HG03103 (cell line): ENCODE results near the gene DUS1L.

Experiments used
- ATAC-seq: cut with Tn5 transposase; IDR thresholded peaks from one replicate; pipeline ENCODE4 v1.9.1; 2021; ENCODE audit warnings: low read depth; ENCODE audit not compliant: unreplicated experiment

The DUS1L gene

DNA sequence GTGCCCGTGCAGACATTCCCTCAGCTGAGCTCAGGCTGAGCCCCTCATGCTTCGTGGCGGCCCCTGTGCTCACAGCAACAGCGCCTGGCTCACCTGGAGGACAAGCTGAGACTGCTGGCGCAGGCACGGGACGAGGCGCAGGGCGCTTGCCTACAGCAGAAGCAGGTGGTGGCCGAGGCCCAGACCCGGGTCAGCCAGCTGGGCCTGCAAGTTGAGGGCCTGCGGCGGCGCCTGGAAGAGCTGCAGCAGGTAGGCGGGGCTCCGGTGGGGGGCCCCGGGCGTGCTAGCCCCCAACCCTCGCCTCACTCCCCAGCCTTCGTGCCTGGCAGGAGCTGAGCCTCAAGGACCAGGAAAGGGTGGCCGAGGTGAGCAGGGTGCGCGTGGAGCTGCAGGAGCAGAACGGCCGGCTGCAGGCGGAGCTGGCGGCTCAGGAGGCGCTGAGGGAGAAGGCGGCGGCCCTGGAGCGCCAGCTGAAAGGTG, 35.6 kb downstream of the DUS1L start:
- ATAC-seq, result no peak

DNA sequence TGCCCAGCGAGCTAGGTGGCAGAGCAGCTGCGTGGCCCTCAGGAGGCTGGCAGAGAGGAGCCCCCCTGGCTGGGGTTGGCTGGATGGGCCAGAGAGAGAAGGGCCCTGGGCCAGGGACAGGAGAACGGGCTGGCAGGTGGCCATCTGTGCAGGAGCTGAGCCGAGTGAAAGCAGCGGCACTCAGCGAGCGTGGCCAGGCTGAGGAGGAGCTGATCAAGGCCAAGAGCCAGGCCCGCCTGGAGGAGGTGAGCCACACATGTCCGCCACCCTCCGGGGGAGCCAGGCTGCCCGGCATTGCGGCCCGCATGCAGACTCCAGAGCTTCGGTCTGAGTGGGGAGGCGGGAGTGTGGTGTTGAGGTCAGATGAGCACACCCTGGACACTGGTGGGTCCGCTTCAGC, 36.2 kb downstream of the DUS1L start:
- ATAC-seq, result no peak

- no peak for ATAC-seq
Measured at GRCh38 chr17:82028966-82029365, 36.6 kb downstream of the DUS1L start.

GRCh38 chr17:82028246-82028645, 37.4 kb downstream of the DUS1L start:
- ATAC-seq, result no peak

- no peak for ATAC-seq
Measured at GRCh38 chr17:82025401-82026107, 40.0 kb downstream of the DUS1L start.

- no peak for ATAC-seq
Measured at GRCh38 chr17:82024859-82025258, 40.7 kb downstream of the DUS1L start.

DNA sequence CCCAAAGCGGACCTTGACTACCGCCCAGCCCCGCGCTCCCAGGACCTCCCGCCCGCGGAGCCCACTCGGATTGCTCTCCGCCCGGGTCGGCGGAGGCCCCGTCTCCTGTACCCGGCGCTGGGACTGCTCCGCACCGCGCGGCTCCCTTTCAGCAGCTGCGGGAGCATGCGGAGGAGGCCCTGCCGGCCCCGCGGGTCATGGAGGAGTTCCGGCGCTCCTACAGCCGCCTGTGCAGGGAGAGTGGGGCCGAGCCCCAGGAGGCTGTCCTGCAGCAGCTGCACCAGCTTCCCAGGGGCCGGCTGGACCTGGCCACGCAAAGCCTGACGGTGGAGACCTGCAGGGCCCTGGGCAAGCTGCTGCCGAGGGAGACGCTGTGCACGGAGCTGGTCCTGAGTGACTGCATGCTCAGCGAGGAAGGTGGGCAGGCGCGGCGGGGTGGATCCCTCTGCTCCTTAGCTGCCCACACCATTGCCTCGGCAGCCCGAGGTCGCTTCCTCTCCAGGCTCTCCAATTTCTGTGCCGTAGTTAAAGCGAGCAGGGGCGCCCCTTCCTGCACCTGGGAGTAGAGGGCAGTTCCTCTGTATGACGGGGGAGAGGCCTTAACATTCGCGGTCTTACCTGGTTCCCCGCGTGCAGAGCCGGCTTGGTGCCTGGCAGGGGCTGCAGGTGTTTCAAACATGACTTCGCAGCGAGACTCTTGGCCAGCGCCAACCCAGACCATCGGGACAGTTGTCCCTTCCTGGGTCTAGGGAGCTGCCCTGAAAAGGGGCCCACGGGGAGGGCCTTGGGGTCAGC, 42.0 kb downstream of the DUS1L start:
- no peak for ATAC-seq

DNA sequence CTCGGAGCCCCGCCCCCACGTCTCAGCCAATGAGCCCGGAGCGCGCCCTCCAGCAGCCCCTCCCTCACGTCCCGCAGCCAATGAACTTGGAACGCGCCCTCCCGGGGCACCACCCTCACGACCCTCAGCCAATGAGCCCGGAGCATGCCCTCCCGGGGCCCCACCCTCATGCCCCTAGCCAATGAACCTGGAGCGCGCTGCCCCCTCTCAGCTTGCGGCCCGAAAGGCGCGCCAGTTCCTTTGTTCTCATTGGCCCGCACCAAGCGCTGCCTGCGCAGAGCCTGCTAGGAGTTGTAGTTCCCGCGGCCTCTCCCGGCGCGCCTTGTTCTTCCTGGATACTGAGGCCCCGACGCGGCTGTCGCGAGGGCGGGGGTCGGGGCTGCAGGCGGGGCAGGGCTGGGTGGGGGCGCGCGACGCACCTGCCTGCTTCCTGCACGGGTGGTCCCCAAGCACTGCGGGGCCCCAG, 42.6 kb downstream of the DUS1L start, which contains the start of gene LRRC45:
TSS of gene LRRC45 (plus strand) at position 325 of the 466 bp plus-strand sequence. CDS start 339 bp downstream, outside the sequence.
- ATAC-seq, result peak; percentile 82

GRCh38 chr17:82022310-82022980, 43.2 kb downstream of the DUS1L start, which contains the start of gene CENPX:
CENPX (minus strand) TSS chr17:82022878; CDS start chr17:82022861, 17 bp downstream.
- no peak for ATAC-seq

GRCh38 chr17:82021900-82022309, 43.7 kb downstream of the DUS1L start:
- ATAC-seq, result no peak

DNA sequence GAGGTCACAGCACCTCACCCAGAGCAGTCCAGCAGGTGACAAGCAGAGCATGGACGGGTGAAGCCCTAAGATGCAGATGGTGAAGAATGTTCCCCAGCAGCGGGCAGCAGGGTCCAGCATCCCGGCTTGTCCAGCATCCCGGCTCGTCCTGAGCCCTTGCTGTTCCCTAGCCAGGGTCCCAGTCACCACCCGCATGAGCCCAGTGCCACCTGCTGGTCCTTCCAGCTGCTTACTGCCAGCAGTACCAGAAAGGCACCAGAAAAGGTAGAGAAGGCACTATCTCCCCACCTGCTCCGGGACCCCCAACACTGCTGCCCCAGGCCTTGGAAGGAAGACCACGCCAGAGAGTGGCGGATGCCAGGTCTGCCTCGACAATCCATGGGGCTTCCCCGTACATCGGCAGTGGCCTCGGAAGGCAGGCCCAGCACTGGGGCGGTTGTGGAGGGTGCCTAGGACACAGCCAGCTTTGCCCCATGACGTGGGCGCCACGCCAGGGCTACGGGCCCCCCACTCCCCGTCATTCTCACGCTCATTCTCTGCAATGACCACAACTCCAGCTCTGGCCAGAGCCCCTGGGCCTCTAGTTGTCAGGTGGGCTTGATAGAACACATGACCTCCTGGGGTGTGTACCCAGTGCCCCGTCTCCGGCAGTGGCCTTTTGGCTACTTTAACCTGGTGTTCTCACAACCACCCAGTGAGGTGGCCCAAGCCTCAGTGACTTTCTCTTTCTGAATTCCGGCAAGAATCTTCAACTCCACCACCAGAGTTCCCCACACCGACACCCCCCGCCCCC, 44.3 kb downstream of the DUS1L start:
- no peak for ATAC-seq

DNA sequence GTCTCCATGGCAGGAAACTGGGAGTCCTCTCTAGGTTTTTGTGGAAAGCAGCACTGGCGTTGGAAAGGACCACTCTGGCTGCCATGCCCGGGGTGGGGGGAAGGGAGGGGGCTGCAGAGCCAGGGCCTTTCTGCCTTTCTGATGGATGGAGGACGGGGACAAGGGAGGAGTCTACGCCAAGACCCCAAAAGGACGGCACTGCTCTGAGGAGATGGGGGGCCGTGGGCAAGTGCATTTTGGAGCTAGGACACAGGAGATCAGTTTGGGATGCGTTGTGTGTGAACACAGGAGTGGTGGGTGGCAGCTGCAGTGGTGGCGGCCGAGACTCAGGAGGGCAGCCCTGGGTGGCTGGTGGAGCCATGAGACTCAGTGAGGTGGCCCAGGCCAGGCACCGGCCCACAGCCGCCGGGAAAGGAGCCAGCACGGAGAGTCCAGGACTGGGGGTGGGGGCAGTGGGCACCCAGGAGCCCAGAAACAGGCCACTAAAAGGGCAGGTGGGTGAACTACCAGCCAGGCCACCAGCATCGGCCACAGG, 45.0 kb downstream of the DUS1L start:
- no peak for ATAC-seq

DNA sequence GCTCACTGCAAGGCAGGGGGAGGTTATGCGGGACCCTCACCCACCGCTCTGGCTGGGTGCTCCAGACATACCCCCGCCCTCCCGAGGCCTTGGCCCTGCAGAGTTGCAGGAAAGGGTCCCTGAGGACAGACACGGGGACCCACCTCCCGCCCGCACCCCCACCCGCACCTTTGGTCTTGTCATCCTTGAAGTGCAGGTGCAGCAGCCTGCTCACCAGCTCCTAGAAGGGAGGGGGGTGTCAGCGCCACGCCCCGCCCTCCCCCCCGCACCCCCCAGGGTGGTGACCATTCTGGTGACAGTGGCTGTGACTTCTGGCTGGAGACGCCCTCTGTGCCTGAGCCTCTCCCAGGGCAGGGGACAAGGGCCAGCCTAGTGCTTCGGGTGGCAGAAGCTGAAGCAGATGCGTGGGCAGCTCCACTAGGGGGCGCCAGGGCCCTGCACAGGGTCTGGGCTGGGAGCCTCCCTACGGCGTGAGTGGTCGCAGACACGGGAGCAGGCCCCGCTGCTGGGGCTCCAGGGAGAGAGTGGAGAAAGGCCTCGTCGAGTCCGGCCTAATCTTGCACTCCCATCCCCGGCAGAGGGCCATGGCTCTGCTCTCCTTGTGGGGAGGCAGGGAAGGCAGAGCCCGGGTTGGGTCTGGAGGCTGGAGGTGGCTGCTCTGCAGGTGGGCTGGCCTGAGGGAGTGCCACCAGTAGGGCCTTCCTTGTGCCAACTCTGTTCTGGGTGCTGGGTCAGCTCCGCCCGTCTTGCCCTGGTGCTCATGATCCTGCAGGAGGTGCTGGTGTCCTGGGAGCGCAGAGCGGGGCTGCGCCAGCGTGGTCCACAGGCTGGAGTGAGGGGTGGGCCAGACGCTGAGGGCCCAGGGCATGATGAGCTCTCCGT, 45.7 kb downstream of the DUS1L start:
- no peak for ATAC-seq

- ATAC-seq, result no peak
Measured at GRCh38 chr17:82018989-82019689, 46.5 kb downstream of the DUS1L start.

DNA sequence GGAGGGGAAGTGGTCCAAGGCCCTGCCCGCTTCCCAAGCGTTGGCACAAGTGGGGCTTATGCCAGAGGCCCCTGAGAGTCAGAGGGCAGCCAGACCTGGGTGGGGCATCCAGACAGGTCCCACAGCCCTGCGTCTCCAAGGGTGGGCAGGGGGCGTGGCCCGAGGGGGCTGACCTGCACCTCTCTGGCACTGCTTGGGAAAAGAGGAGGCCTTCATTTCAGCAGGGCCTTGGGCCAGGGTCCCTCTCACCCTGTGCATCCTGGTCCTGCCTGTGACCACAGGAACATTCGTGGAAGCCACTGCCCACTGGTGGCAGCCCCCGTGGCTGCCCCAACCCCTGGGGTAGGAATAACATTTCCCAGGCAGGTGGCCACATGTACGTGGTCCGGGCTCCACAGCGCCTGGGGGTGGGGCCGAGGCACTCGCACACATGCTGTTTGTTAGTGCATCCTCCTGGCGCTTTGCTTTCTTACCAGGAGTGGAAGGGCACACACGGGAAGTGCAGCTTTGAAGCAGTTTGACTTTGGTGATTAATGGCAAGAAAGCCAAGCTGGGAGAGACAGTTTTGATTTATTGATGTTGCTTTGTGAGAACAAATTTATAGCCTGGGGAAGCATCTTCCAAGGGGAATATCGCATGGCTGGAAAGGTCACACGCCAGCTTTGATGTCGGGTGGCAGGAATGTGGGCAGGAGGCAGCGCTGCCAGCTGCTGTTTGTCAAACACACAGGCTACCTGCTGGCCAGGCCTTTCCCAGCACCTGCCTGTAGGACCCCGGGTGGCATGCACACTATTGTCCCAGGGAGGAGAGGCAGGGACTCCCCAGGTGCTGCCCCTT, 47.2 kb downstream of the DUS1L start:
- no peak for ATAC-seq

GRCh38 chr17:82017612-82018151, 47.9 kb downstream of the DUS1L start:
- no peak for ATAC-seq

DNA sequence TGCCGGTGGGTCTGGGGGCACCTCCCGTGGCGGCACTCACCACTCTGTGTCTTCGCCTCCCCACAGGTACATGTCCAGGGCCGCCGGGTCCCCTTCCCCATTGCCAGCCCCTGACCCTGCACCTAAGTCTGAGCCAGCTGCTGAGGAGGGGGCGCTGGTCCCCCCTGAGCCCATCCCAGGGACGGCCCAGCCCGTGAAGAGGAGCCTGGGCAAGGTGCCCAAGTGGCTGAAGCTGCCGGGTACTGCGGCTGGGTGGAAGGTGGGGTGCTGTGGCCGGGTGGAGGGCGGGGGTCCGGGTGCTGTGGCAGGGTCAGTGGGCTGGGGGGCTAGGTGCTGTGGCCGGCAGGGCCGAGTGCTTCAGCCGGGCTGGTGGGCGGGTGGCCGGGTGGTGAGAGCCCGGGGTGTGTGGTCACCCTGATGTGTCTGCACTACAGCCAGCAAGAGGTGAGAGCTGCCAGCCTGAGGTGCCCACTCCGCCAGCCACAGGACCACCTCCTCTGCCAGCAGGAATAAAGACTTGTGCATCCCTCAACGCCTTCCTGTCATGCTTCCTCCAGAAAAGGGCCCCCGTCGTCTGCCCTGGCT, 48.6 kb downstream of the DUS1L start:
- ATAC-seq, result no peak
